HepG2 (cell line): ENCODE results near the gene TSC22D2. TPM values are rescaled to one million over a fixed set of nuclear protein-coding genes. Genes with fewer than 3 reads are reported as not detected.
A peak's percentile ranks its signal among the peaks of the same experiment; 100 is the strongest.

Experiments used
- BCL6 ChIP-seq: IDR thresholded peaks from 2 replicates; pipeline ENCODE4 v1.6.1; 2016; ENCODE audit warnings: missing genetic modification reagents, missing compliant biosample characterization
- GABPA ChIP-seq, 2 experiments: IDR thresholded peaks; 2 replicates each; pipeline ENCODE4 v1.6.1; 2011 to 2016; ENCODE audit warnings: low read depth in 2 of 2, low read length in 1 of 2, missing biosample characterization in 1 of 2, missing genetic modification characterization in 1 of 2
- MED13 ChIP-seq: sonication (generic); formaldehyde crosslinking; IDR thresholded peaks from 2 replicates; pipeline ENCODE4 v1.5.0; 2020; ENCODE audit warnings: missing genetic modification reagents
- MYC ChIP-seq: sonication (generic); formaldehyde crosslinking; IDR thresholded peaks from 2 replicates; pipeline ENCODE4 v1.9.0; 2021; ENCODE audit warnings: missing genetic modification reagents, borderline replicate concordance
- NFE2L1 ChIP-seq: sonication (generic); formaldehyde crosslinking; IDR thresholded peaks from 2 replicates; pipeline ENCODE4 v1.4.0; 2020; ENCODE audit warnings: missing genetic modification reagents, mild to moderate bottlenecking, borderline replicate concordance
- NR2C2 ChIP-seq: sonication (generic); formaldehyde crosslinking; IDR thresholded peaks from 2 replicates; pipeline ENCODE4 v1.4.0; 2020; ENCODE audit warnings: missing genetic modification reagents, mild to moderate bottlenecking, moderate library complexity, borderline replicate concordance
- SOX13 ChIP-seq, 3 experiments: fragments of 450-650 bp in 1 of 3; sonication (generic) in 1 of 3; formaldehyde crosslinking in 1 of 3; IDR thresholded peaks in 2 of 3; conservative IDR thresholded peaks in 1 of 3; 2 replicates each; pipeline versions ENCODE4 v1.5.0 to v1.6.1; 2016 to 2020; ENCODE audit warnings: antibody characterized with exemption in 1 of 3, mild to moderate bottlenecking in 1 of 3, missing compliant biosample characterization in 1 of 3, missing genetic modification reagents in 1 of 3, moderate library complexity in 1 of 3
- TFAP4 ChIP-seq: sonication (generic); IDR thresholded peaks from 2 replicates; pipeline ENCODE4 v1.6.1; 2016; ENCODE audit warnings: low read depth, borderline replicate concordance
- ZBTB44 ChIP-seq: sonication (generic); formaldehyde crosslinking; IDR thresholded peaks from 2 replicates; pipeline ENCODE4 v1.4.0; 2020; ENCODE audit warnings: missing genetic modification reagents
- ZFP41 ChIP-seq: sonication (generic); formaldehyde crosslinking; IDR thresholded peaks from 2 replicates; pipeline ENCODE4 v1.4.0; 2020; ENCODE audit warnings: mild to moderate bottlenecking, missing genetic modification reagents, borderline replicate concordance
- ZFP62 ChIP-seq: sonication (generic); formaldehyde crosslinking; IDR thresholded peaks from 2 replicates; pipeline ENCODE4 v1.4.0; 2020; ENCODE audit warnings: missing genetic modification reagents
- ZNF205 ChIP-seq: IDR thresholded peaks from 2 replicates; pipeline ENCODE4 v1.6.1; 2018; ENCODE audit warnings: missing biosample characterization, missing genetic modification reagents
- ZNF253 ChIP-seq: sonication (generic); formaldehyde crosslinking; IDR thresholded peaks from 2 replicates; pipeline ENCODE4 v1.8.0; 2022; ENCODE audit warnings: mild to moderate bottlenecking, missing genetic modification reagents, borderline replicate concordance
- ZNF281 ChIP-seq: sonication (generic); formaldehyde crosslinking; IDR thresholded peaks from 2 replicates; pipeline ENCODE4 v1.4.0; 2020; ENCODE audit warnings: missing genetic modification reagents, borderline replicate concordance
- ZNF337 ChIP-seq: sonication (generic); formaldehyde crosslinking; IDR thresholded peaks from 2 replicates; pipeline ENCODE4 v1.5.1; 2020; ENCODE audit warnings: missing genetic modification reagents, low read depth, mild to moderate bottlenecking, borderline replicate concordance
- ZNF543 ChIP-seq: sonication (generic); formaldehyde crosslinking; IDR thresholded peaks from 2 replicates; pipeline ENCODE4 v1.4.0; 2020; ENCODE audit warnings: mild to moderate bottlenecking, missing genetic modification reagents
- ZNF740 ChIP-seq: sonication (generic); formaldehyde crosslinking; IDR thresholded peaks from 2 replicates; pipeline ENCODE4 v1.4.0; 2020; ENCODE audit warnings: missing genetic modification reagents
- ZNF776 ChIP-seq: sonication (generic); formaldehyde crosslinking; IDR thresholded peaks from 2 replicates; pipeline ENCODE4 v1.4.0; 2020; ENCODE audit warnings: mild to moderate bottlenecking, missing genetic modification reagents
- ZNF782 ChIP-seq: sonication (generic); formaldehyde crosslinking; IDR thresholded peaks from 2 replicates; pipeline ENCODE4 v1.4.0; 2020; ENCODE audit warnings: missing genetic modification reagents, mild to moderate bottlenecking, borderline replicate concordance
- ZSCAN30 ChIP-seq: sonication (generic); formaldehyde crosslinking; IDR thresholded peaks from 2 replicates; pipeline ENCODE4 v1.5.0; 2020; ENCODE audit warnings: mild to moderate bottlenecking, missing genetic modification reagents
- ZUFSP ChIP-seq: sonication (generic); formaldehyde crosslinking; IDR thresholded peaks from 2 replicates; pipeline ENCODE4 v1.9.0; 2021; ENCODE audit warnings: missing genetic modification reagents, mild to moderate bottlenecking, borderline replicate concordance
- polyA plus RNA-seq, 8 experiments: library from polyadenylated mRNA; depleted of rRNA in 3 of 8; stranded (reverse) in 7 of 8; unstranded in 1 of 8; fragments of >200 nt; fragmentation: Illumina TruSeq in 4 of 8; extraction: Trizol in 4 of 8; gene quantifications; 2 replicates each; pipeline versions ENCODE4 v1.2.1 to v1.2.3, GENCODE V29; 2011 to 2016; ENCODE audit warnings: low read depth in 4 of 8, missing spikeins in 1 of 8, mixed read lengths in 1 of 8; ENCODE audit not compliant: insufficient read depth in 1 of 8
- total RNA-seq, 5 experiments: library from RNA; depleted of rRNA; stranded (reverse); fragments of >200 nt; fragmentation: Illumina TruSeq; extraction: Trizol; gene quantifications; 2 replicates each; pipeline ENCODE4 v1.2.3, GENCODE V29; 2016; ENCODE audit warnings: low read depth in 1 of 5

TSC22D2 gene
- total and polyA plus RNA-seq, 2 of the 13 experiments (the other 11 are each of a cell fraction or from before 2014, with no cell fraction given): 4.6 to 8.2 TPM

- no peak for TF ChIP-seq TFAP4
- TF ChIP-seq ZNF776: no peak
- TF ChIP-seq ZNF740: no peak
- no peak for TF ChIP-seq ZNF281 (CRISPR knock-in tag)
- TF ChIP-seq ZNF253 (CRISPR knock-in tag): no peak
- TF ChIP-seq ZNF337 (CRISPR knock-in tag): no peak
- TF ChIP-seq ZUFSP (CRISPR knock-in tag): no peak
- TF ChIP-seq MED13 (CRISPR knock-in tag): no peak
- no peak for TF ChIP-seq ZSCAN30 (CRISPR knock-in tag)
- no peak for TF ChIP-seq ZNF782
- no peak for TF ChIP-seq NR2C2 (CRISPR knock-in tag)
- no peak for TF ChIP-seq ZFP62
- TF ChIP-seq NFE2L1: no peak
- TF ChIP-seq SOX13 (IDR thresholded peaks at IDR 0.05): no peak
- peak in 1 of 2 experiments; percentile 31; a peak in 1 of 4 replicates for TF ChIP-seq SOX13 (CRISPR knock-in tag; conservative IDR thresholded peaks at IDR 0.05 in 1 of 2, IDR thresholded peaks at IDR 0.05 in 1 of 2)
- TF ChIP-seq BCL6: 0 out of 2 replicates have a peak, but pooled peaks have one; percentile 11
- no peak for TF ChIP-seq GABPA (IDR thresholded peaks at IDR 0.05; ENCODE audit: low read depth, low read length)
- TF ChIP-seq GABPA (CRISPR knock-in tag; IDR thresholded peaks at IDR 0.05; ENCODE audit: low read depth): no peak
- no peak for TF ChIP-seq MYC (CRISPR knock-in tag)
- no peak for TF ChIP-seq ZNF543 (CRISPR knock-in tag)
- TF ChIP-seq ZBTB44 (CRISPR knock-in tag): no peak
- TF ChIP-seq ZNF205 (CRISPR knock-in tag): no peak
- no peak for TF ChIP-seq ZFP41
These were observed 45.4 kb upstream of the TSC22D2 start (continued) for GRCh38 chr3:150362515-150363302.
